Measurements from ENCODE around the gene PRSS8. TPM values are rescaled to one million over a fixed set of nuclear protein-coding genes. Genes with fewer than 3 reads are reported as not detected.

The PRSS8 gene
- total RNA-seq, 1 donor from 2014 or later = 146 TPM

DNA sequence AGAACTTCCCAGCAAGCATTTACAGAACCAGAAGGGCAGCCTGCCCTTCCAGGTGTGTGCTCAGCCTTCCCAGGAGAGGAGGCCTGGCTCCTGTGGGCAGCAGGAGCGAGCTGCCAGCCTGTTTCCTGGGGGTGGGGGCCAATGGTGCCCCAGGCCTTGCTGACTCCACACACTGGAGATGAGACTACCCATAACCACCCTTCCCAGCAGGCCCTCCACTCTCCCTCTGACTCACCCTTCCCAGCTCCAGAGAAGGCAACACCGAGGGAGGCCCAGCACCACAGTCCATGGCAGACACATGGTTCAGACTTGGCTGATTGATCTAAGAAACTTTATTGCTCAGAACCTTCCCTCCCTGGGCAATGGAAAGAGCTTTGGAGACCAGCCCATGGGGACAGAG is 45.0 kb downstream of the PRSS8 start:
- no peaks in the 10 kb centered on the region for H3K27me3 ChIP-seq (ENCODE audit: control insufficient read depth, insufficient read depth, low read length)
- no peak for DNase-seq (ENCODE audit: low read depth)
- TF ChIP-seq, protein P1, sequence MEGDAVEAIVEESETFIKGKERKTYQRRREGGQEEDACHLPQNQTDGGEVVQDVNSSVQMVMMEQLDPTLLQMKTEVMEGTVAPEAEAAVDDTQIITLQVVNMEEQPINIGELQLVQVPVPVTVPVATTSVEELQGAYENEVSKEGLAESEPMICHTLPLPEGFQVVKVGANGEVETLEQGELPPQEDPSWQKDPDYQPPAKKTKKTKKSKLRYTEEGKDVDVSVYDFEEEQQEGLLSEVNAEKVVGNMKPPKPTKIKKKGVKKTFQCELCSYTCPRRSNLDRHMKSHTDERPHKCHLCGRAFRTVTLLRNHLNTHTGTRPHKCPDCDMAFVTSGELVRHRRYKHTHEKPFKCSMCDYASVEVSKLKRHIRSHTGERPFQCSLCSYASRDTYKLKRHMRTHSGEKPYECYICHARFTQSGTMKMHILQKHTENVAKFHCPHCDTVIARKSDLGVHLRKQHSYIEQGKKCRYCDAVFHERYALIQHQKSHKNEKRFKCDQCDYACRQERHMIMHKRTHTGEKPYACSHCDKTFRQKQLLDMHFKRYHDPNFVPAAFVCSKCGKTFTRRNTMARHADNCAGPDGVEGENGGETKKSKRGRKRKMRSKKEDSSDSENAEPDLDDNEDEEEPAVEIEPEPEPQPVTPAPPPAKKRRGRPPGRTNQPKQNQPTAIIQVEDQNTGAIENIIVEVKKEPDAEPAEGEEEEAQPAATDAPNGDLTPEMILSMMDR (IDR thresholded peaks at IDR 0.05; ENCODE audit: insufficient read depth, low read length, poor library complexity, severe bottlenecking) = no peak
- no peak overlapping the region for H3K4me3 ChIP-seq (ENCODE audit: low read depth, low read length)
- H3K36me3 ChIP-seq (ENCODE audit: control insufficient read depth, insufficient read depth, low read length) = no peaks in the 10 kb centered on the region

DNA sequence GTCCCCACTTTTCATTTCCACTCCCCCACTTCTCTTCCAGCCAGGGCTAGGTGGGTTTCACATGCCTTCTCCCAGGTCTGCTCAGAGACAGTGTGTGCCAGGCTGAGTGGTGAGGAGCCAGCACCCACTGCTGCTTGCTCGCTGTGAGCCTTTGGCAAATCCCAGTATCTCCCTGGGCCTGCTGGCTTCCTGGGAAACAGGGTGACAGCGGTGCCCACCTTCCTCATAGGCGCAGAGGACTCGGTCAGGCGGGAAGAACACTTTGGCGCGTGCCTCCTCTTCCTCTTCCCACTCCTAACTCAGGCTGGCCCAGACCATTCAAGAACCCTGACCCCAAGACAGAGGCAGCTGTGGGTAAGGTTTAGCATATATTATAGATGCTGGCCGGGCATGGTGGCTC is 46.3 kb downstream of the PRSS8 start:
- Histone ChIP-seq H3K4me3 (ENCODE audit: low read depth, low read length) (no peak overlapping the region), H3K36me3 (ENCODE audit: control insufficient read depth, insufficient read depth, low read length) (no peaks in the 10 kb centered on the region), H3K27me3 (ENCODE audit: control insufficient read depth, insufficient read depth, low read length) (no peaks in the 10 kb centered on the region)
- no peak for DNase-seq (ENCODE audit: low read depth)
- TF ChIP-seq, protein P1 (IDR thresholded peaks at IDR 0.05; ENCODE audit: insufficient read depth, low read length, poor library complexity, severe bottlenecking) = no peak

DNA sequence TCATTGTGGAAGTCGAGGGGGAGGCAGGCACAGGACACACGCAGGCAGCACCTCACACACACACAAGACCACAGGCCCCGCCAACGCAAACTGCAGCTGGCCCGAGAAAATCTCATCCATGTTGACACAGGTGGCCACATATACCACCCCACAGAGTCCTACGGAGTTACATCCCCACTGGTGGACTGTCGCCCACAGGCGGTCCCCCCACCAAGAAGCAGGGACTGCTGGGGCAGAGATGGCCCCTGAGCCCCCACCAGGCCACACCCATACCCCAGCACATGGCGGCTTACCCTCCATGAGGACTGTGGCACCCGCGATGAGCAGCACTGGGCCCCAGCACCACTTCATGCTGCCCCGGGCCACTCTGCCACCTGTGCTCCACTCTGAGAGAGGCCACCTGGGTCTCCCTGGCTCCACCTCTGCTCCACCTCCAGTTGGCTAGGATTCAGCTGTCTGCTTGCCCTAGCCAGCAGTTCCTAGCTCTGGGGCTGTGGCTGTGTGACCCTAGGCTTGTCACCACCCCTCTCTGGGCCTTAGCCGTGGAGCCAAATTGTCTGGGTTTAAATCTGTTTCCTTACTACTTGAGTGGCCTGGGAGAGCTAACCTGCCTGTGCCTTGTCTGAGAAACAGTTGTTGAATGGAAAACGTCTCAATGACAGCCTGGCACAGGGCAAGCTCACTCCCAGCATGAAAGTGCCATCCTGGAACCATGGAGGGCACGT is 46.9 kb downstream of the PRSS8 start, which contains the start of gene PRSS53:
TSS of gene PRSS53 (minus strand) at position 485 of the 725 bp plus-strand sequence. CDS start at position 351, 134 bp downstream.
- Histone ChIP-seq H3K27me3 (ENCODE audit: control insufficient read depth, insufficient read depth, low read length) (no peaks in the 10 kb centered on the region), H3K36me3 (ENCODE audit: control insufficient read depth, insufficient read depth, low read length) (no peaks in the 10 kb centered on the region), H3K4me3 (ENCODE audit: low read depth, low read length) (no peak within 1 kb of the TSS)
- TF ChIP-seq, protein P1 (IDR thresholded peaks at IDR 0.05; ENCODE audit: insufficient read depth, low read length, poor library complexity, severe bottlenecking) = no peak
- no peak for DNase-seq (ENCODE audit: low read depth)

DNA sequence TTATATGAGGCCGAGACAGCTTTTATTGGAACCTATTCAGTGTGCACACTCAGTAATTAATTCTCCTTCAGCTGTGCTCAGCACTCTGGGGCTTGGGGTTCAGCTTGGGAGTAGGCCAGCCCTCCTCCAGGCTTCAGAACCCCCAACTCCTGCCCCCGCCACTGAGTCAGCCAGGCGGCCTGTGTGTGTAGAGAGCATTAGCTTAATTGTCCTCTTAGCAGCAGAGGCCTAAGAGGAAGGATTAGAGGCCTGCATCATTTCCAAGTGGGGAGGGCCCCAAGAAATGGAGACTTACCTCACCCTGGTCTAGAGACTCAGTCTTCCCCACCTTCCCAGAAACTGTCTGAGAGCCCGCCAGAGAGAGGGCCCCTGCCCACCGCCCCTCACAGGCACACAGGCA is 47.6 kb downstream of the PRSS8 start:
- Histone ChIP-seq H3K36me3 (ENCODE audit: control insufficient read depth, insufficient read depth, low read length) (no peaks in the 10 kb centered on the region), H3K4me3 (ENCODE audit: low read depth, low read length) (no peak overlapping the region), H3K27me3 (ENCODE audit: control insufficient read depth, insufficient read depth, low read length) (no peaks in the 10 kb centered on the region)
- TF ChIP-seq, protein P1 (IDR thresholded peaks at IDR 0.05; ENCODE audit: insufficient read depth, low read length, poor library complexity, severe bottlenecking) = no peak
- no peak for DNase-seq (ENCODE audit: low read depth)

DNA sequence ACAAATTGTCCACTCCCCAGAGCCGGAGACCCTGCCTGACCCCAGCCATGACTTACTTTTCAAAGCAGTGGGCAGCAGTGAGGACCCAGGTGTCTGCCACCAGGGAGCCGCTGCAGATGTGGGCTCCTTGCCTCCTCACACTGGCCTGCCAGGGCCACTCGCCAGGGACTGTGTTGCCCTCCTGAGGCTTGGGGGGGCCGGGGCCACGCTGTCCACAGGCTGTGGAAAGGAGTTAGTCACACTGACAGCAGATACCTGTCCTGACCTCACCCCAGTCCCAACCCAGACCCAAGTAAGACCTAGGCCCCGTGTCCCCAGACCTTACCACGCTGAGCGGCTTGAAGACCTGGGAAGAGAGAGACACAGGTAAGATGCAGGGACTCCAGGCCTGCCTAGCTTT is 48.0 kb downstream of the PRSS8 start:
- no peak for DNase-seq (ENCODE audit: low read depth)
- no peaks in the 10 kb centered on the region for H3K27me3 ChIP-seq (ENCODE audit: control insufficient read depth, insufficient read depth, low read length)
- TF ChIP-seq, protein P1 (IDR thresholded peaks at IDR 0.05; ENCODE audit: insufficient read depth, low read length, poor library complexity, severe bottlenecking) = no peak
- H3K4me3 ChIP-seq (ENCODE audit: low read depth, low read length) = no peak overlapping the region
- no peaks in the 10 kb centered on the region for H3K36me3 ChIP-seq (ENCODE audit: control insufficient read depth, insufficient read depth, low read length)

DNA sequence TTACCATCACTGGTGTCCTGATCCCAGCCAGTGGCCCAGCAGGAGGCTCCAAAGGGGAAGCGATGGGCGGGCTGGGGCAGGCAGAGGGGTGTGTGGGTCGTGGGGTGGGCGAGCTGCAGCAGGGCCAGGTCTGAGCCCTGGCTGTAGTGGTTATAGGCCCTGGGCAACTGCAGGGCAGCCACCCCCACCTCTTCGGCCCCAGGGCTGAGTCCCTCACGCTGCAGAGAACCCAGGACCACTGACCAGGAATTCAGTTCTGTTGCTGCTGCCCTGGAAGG is 49.0 kb downstream of the PRSS8 start:
- H3K36me3 ChIP-seq (ENCODE audit: control insufficient read depth, insufficient read depth, low read length) = no peaks in the 10 kb centered on the region
- TF ChIP-seq, protein P1 (IDR thresholded peaks at IDR 0.05; ENCODE audit: insufficient read depth, low read length, poor library complexity, severe bottlenecking) = no peak
- H3K4me3 ChIP-seq (ENCODE audit: low read depth, low read length) = no peak overlapping the region

More for the DNA sequence above, 49.0 kb downstream of the PRSS8 start:
- no peak for DNase-seq (ENCODE audit: low read depth)
- H3K27me3 ChIP-seq (ENCODE audit: control insufficient read depth, insufficient read depth, low read length) = no peaks in the 10 kb centered on the region

All from kidney epithelial cell (primary cell).